Left renal cortex interstitium (tissue), 4 donors: ENCODE results near the gene R3HCC1L. TPM values are rescaled to one million over a fixed set of nuclear protein-coding genes. Genes with fewer than 3 reads are reported as not detected.

Source experiments
- DNase-seq, 4 donors: peaks; one replicate each; pipeline ENCODE4 v3.0.0-alpha.2; 2013; ENCODE audit warnings: low read depth in 4 of 4, low spot score in 2 of 4, missing footprints in 1 of 4
- polyA plus RNA-seq, 4 donors: library from polyadenylated mRNA; unstranded; fragments of 120-200 nt; gene quantifications; one replicate each; pipeline ENCODE4 v1.2.1, GENCODE V29; 2013; ENCODE audit not compliant: insufficient read length in 4 of 4

R3HCC1L gene
- polyA plus RNA-seq, 4 donors: 18.4 to 22.2 (median 20.6) TPM

GRCh38 chr10:98257961-98258360 is 123.5 kb downstream of the R3HCC1L start:
- no peak for DNase-seq

GRCh38 chr10:98258683-98259454 is 124.4 kb downstream of the R3HCC1L start:
- no peak for DNase-seq

GRCh38 chr10:98259606-98260315 is 125.3 kb downstream of the R3HCC1L start:
- DNase-seq: no peak

GRCh38 chr10:98260350-98260749 is 125.9 kb downstream of the R3HCC1L start:
- no peak for DNase-seq

- DNase-seq: no peak
Measured at GRCh38 chr10:98260752-98261151, 126.3 kb downstream of the R3HCC1L start.

DNA sequence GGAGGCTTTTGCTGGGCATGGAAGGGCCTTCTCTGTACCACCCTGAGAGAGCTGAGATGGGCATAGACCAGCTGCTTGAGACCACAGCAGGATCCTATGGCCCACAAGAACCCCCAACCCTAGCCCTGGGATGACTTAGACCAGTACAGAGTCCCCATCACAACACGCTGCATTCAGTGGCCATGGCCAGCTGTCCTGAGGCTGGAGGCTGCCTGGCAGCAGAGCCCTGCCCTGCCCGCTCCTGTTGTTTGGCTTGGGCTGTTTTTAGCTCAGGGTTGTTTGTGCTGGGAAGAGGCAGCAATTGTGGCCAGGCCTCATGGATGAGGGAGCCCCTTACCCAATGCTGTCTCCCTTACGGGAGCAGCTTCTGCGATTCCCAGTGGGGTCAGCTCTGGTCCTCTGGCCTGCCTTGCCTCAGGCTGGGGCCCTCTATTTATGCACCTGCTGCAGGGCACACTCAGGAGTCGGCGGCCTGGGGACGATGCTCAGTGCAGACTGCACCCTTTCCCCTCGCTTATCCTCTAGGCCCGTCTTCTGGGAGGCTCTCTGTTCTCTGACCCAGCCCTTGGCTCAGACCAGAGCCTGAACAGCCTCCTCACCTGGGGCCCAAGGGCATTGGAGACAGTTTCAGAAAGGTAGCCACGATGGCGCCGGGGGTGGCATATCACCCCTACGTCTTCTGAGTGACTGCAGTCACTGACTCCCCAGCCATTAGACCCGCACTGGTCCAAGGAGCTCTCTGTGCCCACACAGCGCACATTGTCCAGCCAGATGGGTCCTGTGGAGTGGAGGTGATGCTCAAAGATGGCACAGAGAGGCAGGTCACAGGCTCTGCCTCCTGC is 127.2 kb downstream of the R3HCC1L start:
- no peak for DNase-seq

- no peak for DNase-seq
Measured at GRCh38 chr10:98262571-98262970, 128.1 kb downstream of the R3HCC1L start.

DNA sequence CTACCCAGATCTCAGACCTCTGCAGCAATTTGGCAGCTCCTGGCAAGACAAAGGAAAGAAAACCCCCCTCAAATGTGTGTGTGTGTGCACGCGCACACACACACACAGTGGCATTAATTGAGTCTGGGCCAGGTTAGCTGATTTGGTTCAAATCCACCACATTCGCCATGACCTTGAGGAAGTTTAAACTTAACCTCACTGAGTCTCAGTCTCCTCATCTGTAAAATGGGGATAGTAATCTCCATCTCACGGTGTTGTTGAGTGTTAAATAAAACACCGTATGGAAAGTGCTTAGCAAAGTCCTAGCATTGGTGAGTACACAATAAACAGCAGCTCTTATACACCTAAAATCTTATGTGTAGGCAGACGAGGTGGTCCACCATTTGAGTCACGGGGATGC is 128.6 kb downstream of the R3HCC1L start:
- DNase-seq: no peak

GRCh38 chr10:98264378-98265065 is 130.1 kb downstream of the R3HCC1L start:
- no peak for DNase-seq

DNA sequence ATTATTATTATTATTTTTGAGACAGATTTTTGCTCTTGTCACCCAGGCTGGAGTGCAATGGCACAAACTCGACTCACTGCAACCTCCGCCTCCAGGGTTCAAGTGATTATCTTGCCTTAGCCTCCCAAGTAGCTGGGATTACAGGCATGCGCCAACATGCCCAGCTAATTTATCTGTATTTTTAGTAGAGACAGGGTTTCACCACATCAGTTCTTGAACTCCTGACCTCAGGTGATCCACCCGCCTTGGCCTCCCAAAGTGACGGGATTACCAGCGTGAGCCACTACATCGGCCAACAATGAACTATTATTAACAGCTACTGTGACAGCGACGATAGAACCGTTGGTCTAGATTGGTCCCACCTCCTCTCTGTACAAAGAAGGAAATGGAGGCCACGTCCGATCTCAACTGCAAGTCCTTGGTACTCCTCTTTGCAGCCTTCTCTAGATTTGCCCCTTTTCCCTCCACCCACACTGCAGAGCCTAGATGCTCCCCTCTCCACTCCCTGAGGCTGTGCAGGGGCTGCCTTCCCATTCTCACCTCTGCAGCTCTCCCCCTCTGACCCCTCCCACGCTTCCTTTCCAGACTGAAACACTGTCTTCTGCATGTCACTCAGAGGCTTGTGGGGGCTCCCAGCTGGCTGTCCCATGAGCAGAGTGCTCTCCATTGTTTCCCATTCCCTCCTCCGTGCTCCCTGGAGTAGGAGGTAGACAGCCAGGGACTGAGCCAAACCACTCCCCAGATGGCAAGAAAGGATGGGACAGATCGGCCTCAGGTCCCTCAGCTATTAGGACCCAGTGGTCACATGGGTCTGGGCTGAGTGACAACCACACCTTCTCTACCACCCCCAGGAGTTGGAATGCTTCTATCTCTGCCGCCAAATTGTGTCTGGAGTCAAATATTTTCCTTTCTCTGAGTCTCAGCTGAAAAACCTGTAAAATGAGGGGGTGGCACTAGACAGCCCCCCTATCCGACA is 131.2 kb downstream of the R3HCC1L start:
- no peak for DNase-seq

DNA sequence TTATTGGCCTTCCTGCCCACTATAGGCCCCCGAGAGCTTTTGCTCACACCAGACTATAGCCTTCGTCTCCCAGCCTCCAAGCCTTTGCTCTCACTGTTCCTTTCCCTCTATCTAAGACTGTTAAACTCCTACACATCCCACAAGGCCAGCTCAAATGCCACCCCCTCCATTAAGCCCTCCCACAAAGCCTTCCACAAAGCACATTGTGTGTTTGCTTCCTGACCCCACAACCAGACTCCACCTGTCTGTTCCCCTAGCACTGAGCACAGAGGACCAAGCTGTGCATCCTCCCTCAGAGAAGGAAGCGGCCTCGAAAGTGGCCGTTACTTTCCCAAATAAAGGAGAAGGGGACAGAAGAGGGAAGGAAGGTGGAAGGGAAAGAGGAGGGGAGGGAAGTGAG is 132.2 kb downstream of the R3HCC1L start:
- DNase-seq: no peak

DNA sequence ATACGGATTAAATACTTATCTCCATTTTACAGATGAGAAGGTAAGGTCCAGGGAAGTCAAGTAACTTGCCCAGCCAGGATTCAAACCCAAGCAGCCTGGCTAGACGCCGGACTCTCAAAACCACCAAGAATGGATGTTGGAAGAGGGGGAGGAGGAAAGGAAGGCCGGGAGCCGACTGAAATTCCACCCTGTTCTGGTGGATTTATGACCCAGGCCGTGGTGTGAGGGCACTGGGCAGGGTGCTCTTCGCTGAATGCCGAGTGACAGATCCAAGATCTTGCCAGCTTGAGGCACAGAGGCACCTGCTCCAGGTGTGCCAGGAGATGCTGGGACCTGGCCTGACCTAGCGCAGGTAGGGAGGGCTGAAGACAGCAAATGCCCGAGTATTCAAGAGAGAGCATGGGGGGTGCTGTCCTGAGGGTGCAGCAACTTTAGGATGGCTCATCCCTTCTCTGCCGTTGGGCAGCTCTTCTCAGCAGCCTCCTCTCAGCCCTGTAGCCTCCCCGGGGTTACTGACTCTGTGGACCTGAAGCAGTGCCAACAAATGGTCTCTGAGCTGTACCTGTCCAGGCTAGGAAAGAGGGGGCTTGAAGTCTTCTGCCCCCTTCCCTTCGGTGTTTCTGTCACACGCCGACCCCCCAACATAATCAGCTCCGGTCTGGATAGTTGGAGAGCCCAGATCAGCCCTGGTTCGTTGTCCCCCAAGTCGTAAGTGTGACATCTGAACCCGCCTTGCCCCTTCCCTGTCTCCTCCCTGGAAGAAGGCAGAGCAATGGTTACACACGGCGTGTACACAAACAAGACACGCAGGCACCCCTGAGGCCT is 132.8 kb downstream of the R3HCC1L start:
- no peak for DNase-seq

- no peak for DNase-seq
Measured at GRCh38 chr10:98267894-98268693, 133.6 kb downstream of the R3HCC1L start, which contains the start of gene LOXL4. Gene LOXL4, minus strand, starts transcription at chr10:98268194. Its CDS starts 5,175 bp downstream, at chr10:98263019.

- DNase-seq: no peak
Measured at GRCh38 chr10:98268694-98269431, 134.4 kb downstream of the R3HCC1L start.

GRCh38 chr10:98269435-98269912 is 135.0 kb downstream of the R3HCC1L start:
- no peak for DNase-seq

GRCh38 chr10:98270073-98270740 is 135.8 kb downstream of the R3HCC1L start:
- DNase-seq: no peak
